HG03175 (cell line): ENCODE measurements around the gene PLD1.
"Not testable (repeated sequence)": the region's sequence is repeated elsewhere in the genome, so short reads cannot be mapped to it uniquely, and the experiment has no call there.

Experiments
- ATAC-seq: cut with Tn5 transposase; IDR thresholded peaks from one replicate; pipeline ENCODE4 v1.9.1; 2021; ENCODE audit warnings: mild to moderate bottlenecking, moderate library complexity; ENCODE audit not compliant: unreplicated experiment

Gene PLD1

GRCh38 chr3:171632766-171633165, 177.5 kb downstream of the PLD1 start:
- no peak for ATAC-seq

GRCh38 chr3:171626799-171627198, 183.5 kb downstream of the PLD1 start:
- ATAC-seq, result not testable (repeated sequence)

GRCh38 chr3:171622126-171622525, 188.2 kb downstream of the PLD1 start:
- ATAC-seq, result no peak

GRCh38 chr3:171620825-171621434, 189.4 kb downstream of the PLD1 start:
- no peak for ATAC-seq

- ATAC-seq, result no peak
These were observed 193.5 kb downstream of the PLD1 start for GRCh38 chr3:171616798-171617197.

GRCh38 chr3:171615686-171616085, 194.6 kb downstream of the PLD1 start:
- ATAC-seq, result no peak

- no peak for ATAC-seq
These were observed 195.0 kb downstream of the PLD1 start for GRCh38 chr3:171615281-171615680.

GRCh38 chr3:171614318-171614921, 195.9 kb downstream of the PLD1 start:
- ATAC-seq, result no peak

- no peak for ATAC-seq
These were observed 202.8 kb downstream of the PLD1 start for GRCh38 chr3:171607452-171607851.

- ATAC-seq, result no peak
These were observed 204.0 kb downstream of the PLD1 start for GRCh38 chr3:171606151-171606751.

- ATAC-seq, result no peak
These were observed 205.9 kb downstream of the PLD1 start for GRCh38 chr3:171604370-171604769.

- no peak for ATAC-seq
These were observed 208.2 kb downstream of the PLD1 start for GRCh38 chr3:171602072-171602471.

GRCh38 chr3:171600030-171600429, 210.3 kb downstream of the PLD1 start:
- no peak for ATAC-seq

- ATAC-seq, result no peak
These were observed 211.3 kb downstream of the PLD1 start for GRCh38 chr3:171598990-171599389.

- no peak for ATAC-seq
These were observed 217.5 kb downstream of the PLD1 start for GRCh38 chr3:171592786-171593185.

- ATAC-seq, result no peak
These were observed 219.2 kb downstream of the PLD1 start for GRCh38 chr3:171591070-171591469.

- ATAC-seq, result no peak
These were observed 224.0 kb downstream of the PLD1 start for GRCh38 chr3:171586274-171586673.

- no peak for ATAC-seq
These were observed 225.2 kb downstream of the PLD1 start for GRCh38 chr3:171585039-171585438.

- no peak for ATAC-seq
These were observed 226.2 kb downstream of the PLD1 start for GRCh38 chr3:171584100-171584499.

- no peak for ATAC-seq
These were observed 235.6 kb downstream of the PLD1 start for GRCh38 chr3:171574556-171575240.

- ATAC-seq, result no peak
These were observed 240.6 kb downstream of the PLD1 start for GRCh38 chr3:171569571-171570132.

GRCh38 chr3:171568766-171569165, 241.5 kb downstream of the PLD1 start:
- ATAC-seq, result no peak
